CD14-positive monocyte (primary cell): Measurements from ENCODE around the gene NFKBIE. TPM values are rescaled to one million over a fixed set of nuclear protein-coding genes. Genes with fewer than 3 reads are reported as not detected.

Experiments used
- DNase-seq, 3 donors: peaks; one replicate each; pipeline ENCODE4 v3.0.0-alpha.2; 2011 to 2022
- H2AFZ ChIP-seq: 2 replicates; pipeline ENCODE4 v1.6.0; 2012; ENCODE audit warnings: mild to moderate bottlenecking, low read depth, low read length, inconsistent platforms; ENCODE audit not compliant: insufficient read depth, poor library complexity, severe bottlenecking
- H3K27ac ChIP-seq, 2 donors: 1 replicate in 1 of 2; 2 replicates in 1 of 2; pipeline ENCODE4 v1.5.1; 2012 to 2013; ENCODE audit warnings: low read length in 2 of 2, control low read depth in 1 of 2, inconsistent platforms in 1 of 2, low read depth in 1 of 2, mild to moderate bottlenecking in 1 of 2
- H3K27me3 ChIP-seq, 2 donors: one replicate each; pipeline versions ENCODE4 v1.6.0 to v1.6.1; 2011 to 2013; ENCODE audit warnings: low read length in 2 of 2; ENCODE audit not compliant: control insufficient read depth in 2 of 2, insufficient read depth in 2 of 2
- H3K36me3 ChIP-seq, 2 donors: replicated peaks in 1 of 2; 1 replicate in 1 of 2; 2 replicates in 1 of 2; pipeline versions ENCODE4 v1.5.1 to v1.6.1; 2012 to 2013; ENCODE audit warnings: low read length in 2 of 2, control low read depth in 1 of 2, inconsistent platforms in 1 of 2, mild to moderate bottlenecking in 1 of 2; ENCODE audit not compliant: insufficient read depth in 2 of 2, control insufficient read depth in 1 of 2
- H3K4me1 ChIP-seq, 2 donors: 1 replicate in 1 of 2; 2 replicates in 1 of 2; pipeline versions ENCODE4 v1.5.1 to v1.6.1; 2012 to 2013; ENCODE audit warnings: low read length in 2 of 2, control low read depth in 1 of 2, inconsistent platforms in 1 of 2, mild to moderate bottlenecking in 1 of 2, moderate library complexity in 1 of 2; ENCODE audit not compliant: insufficient read depth in 2 of 2, control insufficient read depth in 1 of 2
- H3K4me2 ChIP-seq: replicated peaks from 2 replicates; pipeline ENCODE3; 2012; ENCODE audit warnings: low read length, moderate library complexity, mild to moderate bottlenecking; ENCODE audit not compliant: poor library complexity, severe bottlenecking; ENCODE audit errors: extremely low read depth
- H3K4me3 ChIP-seq, 3 experiments: fragments of 200-600 bp in 1 of 3; sonication (generic) in 1 of 3; replicated peaks in 1 of 3; 1 replicate in 2 of 3; 2 replicates in 1 of 3; pipeline ENCODE4 v1.5.1; 2011 to 2013; ENCODE audit warnings: low read length in 3 of 3, mild to moderate bottlenecking in 3 of 3, control low read depth in 2 of 3, low read depth in 2 of 3, inconsistent platforms in 1 of 3, moderate library complexity in 1 of 3
- H3K79me2 ChIP-seq: 2 replicates; pipeline ENCODE4 v1.6.0; 2012; ENCODE audit warnings: mild to moderate bottlenecking, control low read depth, inconsistent platforms, low read length, moderate library complexity; ENCODE audit not compliant: insufficient read depth
- H3K9ac ChIP-seq: 2 replicates; pipeline ENCODE4 v1.6.0; 2017; ENCODE audit warnings: low read length, mild to moderate bottlenecking; ENCODE audit not compliant: insufficient read depth, poor library complexity, severe bottlenecking
- H3K9me3 ChIP-seq, 2 donors: replicated peaks in 1 of 2; 1 replicate in 1 of 2; 2 replicates in 1 of 2; pipeline versions ENCODE4 v1.5.1 to v1.6.1; 2012 to 2013; ENCODE audit warnings: low read length in 2 of 2, control low read depth in 1 of 2; ENCODE audit not compliant: control insufficient read depth in 1 of 2, insufficient read depth in 1 of 2
- H4K20me1 ChIP-seq: 2 replicates; pipeline ENCODE4 v1.6.0; 2012; ENCODE audit warnings: mild to moderate bottlenecking, low read length, control low read depth, moderate library complexity; ENCODE audit not compliant: insufficient read depth
- H3K27ac Mint-ChIP-seq, 7 donors: one replicate each; pipeline ENCODE4 v1.8.0; 2020; ENCODE audit warnings: mild to moderate bottlenecking in 7 of 7, mixed read lengths in 7 of 7, moderate library complexity in 6 of 7, inconsistent platforms in 2 of 7
- H3K27me3 Mint-ChIP-seq, 3 donors: one replicate each; pipeline ENCODE4 v1.8.0; 2021 to 2022; ENCODE audit warnings: low read depth in 3 of 3, mild to moderate bottlenecking in 3 of 3, mixed read lengths in 3 of 3, moderate library complexity in 3 of 3, inconsistent platforms in 1 of 3
- H3K36me3 Mint-ChIP-seq, 2 donors: one replicate each; pipeline ENCODE4 v1.8.0; 2020; ENCODE audit warnings: mixed read lengths in 2 of 2, inconsistent platforms in 1 of 2, mild to moderate bottlenecking in 1 of 2
- H3K4me1 Mint-ChIP-seq: one replicate; pipeline ENCODE4 v1.8.0; 2020; ENCODE audit warnings: mild to moderate bottlenecking, mixed read lengths
- H3K4me3 Mint-ChIP-seq, 2 donors: one replicate each; pipeline ENCODE4 v1.8.0; 2020; ENCODE audit warnings: mild to moderate bottlenecking in 2 of 2, mixed read lengths in 2 of 2, moderate library complexity in 1 of 2
- H3K9me3 Mint-ChIP-seq, 7 donors: one replicate each; pipeline ENCODE4 v1.8.0; 2020 to 2022; ENCODE audit warnings: mixed read lengths in 7 of 7, mild to moderate bottlenecking in 6 of 7, moderate library complexity in 6 of 7, inconsistent platforms in 2 of 7
- WGBS: methylation state at CpG from one replicate; pipeline ENCODE4 v1.1.5; 2013; ENCODE audit warnings: missing lambda C conversion rate; ENCODE audit not compliant: insufficient coverage; 5-methylcytosine and 5-hydroxymethylcytosine counted together
- intact Hi-C, 2 donors: fragments of 100-400 bp; cut with micrococcal nuclease; formaldehyde crosslinking; loops; one replicate each; pipeline versions ENCODE4 v1.15.0 to v1.15.1; 2023
- polyA plus RNA-seq, 3 donors: library from polyadenylated mRNA; depleted of rRNA in 1 of 3; unstranded in 2 of 3; stranded (reverse) in 1 of 3; fragments of 300-500 nt in 2 of 3; fragments of >200 nt in 1 of 3; fragmentation: Illumina TruSeq in 2 of 3; gene quantifications; 1 replicate in 2 of 3; 2 replicates in 1 of 3; pipeline ENCODE4 v1.2.3, GENCODE V29; 2012 to 2021
- TF ChIP-seq, protein P1 (sequence below): fragments of 200-600 bp; IDR thresholded peaks from one replicate; pipeline ENCODE4 v1.8.0; 2022; ENCODE audit warnings: antibody characterized with exemption, mild to moderate bottlenecking

NFKBIE gene
- polyA plus RNA-seq, 3 donors: 19.9 to 108 (median 23.2) TPM

DNA sequence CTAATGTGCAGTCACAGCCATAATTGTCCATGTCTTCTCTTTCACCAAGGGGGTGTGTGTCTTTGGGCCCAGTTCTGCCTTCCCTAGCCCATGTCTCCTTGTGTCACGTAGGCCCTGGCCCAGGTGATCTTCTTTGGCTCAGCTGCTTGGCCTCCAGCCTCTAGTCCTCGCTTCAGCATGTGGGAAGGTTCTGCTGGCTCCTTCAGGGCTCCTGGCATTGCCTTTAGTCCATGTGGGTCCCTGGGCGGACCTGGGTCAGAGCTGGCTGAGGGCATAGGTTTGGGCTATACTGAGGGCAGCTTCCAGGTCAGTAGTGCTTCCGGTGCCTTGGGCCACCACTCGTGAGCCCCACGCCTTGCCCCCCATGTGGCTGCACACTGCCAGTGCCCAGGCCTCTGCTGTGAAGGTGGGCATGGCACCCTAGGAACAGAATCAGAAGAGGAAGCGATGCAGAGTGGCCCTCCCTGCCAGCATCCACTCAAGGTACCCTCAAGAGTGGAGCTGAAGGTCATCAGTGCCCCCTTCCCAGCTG lies 35.0 kb upstream of the NFKBIE start:
- no peak overlapping the region for H3K27ac ChIP-seq
- no peak overlapping the region for H2AFZ ChIP-seq
- H4K20me1 ChIP-seq: no peaks in the 10 kb centered on the region
- DNase-seq: no peak
- Mint-ChIP-seq H3K4me3 (no peak overlapping the region), H3K36me3 (peaks cover 51 to 63% of the 10 kb centered on the region in 2 donors), H3K9me3 (peaks cover 0 to 8% (median 3%) of the 10 kb centered on the region in 7 donors), H3K27ac (no peak overlapping the region), H3K27me3 (peaks cover 31 to 40% (median 33%) of the 10 kb centered on the region in 3 donors), H3K4me1 (peaks cover 25% of the 10 kb centered on the region)
- H3K27me3 ChIP-seq: peaks cover 21 to 36% of the 10 kb centered on the region in 2 donors
- TF ChIP-seq, protein P1, sequence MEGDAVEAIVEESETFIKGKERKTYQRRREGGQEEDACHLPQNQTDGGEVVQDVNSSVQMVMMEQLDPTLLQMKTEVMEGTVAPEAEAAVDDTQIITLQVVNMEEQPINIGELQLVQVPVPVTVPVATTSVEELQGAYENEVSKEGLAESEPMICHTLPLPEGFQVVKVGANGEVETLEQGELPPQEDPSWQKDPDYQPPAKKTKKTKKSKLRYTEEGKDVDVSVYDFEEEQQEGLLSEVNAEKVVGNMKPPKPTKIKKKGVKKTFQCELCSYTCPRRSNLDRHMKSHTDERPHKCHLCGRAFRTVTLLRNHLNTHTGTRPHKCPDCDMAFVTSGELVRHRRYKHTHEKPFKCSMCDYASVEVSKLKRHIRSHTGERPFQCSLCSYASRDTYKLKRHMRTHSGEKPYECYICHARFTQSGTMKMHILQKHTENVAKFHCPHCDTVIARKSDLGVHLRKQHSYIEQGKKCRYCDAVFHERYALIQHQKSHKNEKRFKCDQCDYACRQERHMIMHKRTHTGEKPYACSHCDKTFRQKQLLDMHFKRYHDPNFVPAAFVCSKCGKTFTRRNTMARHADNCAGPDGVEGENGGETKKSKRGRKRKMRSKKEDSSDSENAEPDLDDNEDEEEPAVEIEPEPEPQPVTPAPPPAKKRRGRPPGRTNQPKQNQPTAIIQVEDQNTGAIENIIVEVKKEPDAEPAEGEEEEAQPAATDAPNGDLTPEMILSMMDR: no peak
- H3K36me3 ChIP-seq: peaks cover 50 to 57% of the 10 kb centered on the region in 2 donors
- H3K9ac ChIP-seq: no peak overlapping the region
- no peaks in the 10 kb centered on the region for H3K79me2 ChIP-seq
- intact Hi-C loops: no loop called here
- H3K9me3 ChIP-seq: peaks cover 0 to 5% of the 10 kb centered on the region in 2 donors
- peaks cover 9 to 15% of the 10 kb centered on the region in 2 donors for H3K4me1 ChIP-seq
- no peak overlapping the region for H3K4me2 ChIP-seq
- WGBS: 82% methylated on average over 6 of the region's 7 CpGs
- no peak overlapping the region for H3K4me3 ChIP-seq

DNA sequence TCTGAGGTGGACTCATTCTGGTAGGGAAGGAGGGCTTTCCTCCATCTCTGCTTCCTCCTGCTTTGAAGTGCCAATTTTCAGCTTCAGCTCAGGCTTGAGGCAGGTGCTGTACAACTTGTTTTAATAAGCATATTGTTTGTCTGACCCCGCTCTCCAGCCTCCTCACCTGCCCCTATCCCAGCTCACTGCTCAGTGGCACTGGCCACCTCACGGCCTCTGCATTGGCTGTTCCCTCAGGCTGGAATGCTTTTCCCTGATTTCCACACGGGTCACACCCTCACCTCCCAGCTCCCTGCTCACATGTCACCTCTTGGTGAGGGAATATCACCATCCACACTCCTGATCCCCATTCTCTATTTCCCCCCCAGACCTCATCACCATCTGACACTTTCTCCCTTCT lies 33.5 kb upstream of the NFKBIE start:
- Histone ChIP-seq H3K27me3 (peaks cover 23 to 43% of the 10 kb centered on the region in 2 donors), H3K79me2 (no peaks in the 10 kb centered on the region), H3K4me1 (peaks cover 9 to 15% of the 10 kb centered on the region in 2 donors), H3K27ac (no peak overlapping the region), H3K36me3 (peaks cover 36 to 42% of the 10 kb centered on the region in 2 donors), H3K4me2 (no peak overlapping the region), H4K20me1 (no peaks in the 10 kb centered on the region), H2AFZ (no peak overlapping the region), H3K9me3 (peaks cover 0 to 5% of the 10 kb centered on the region in 2 donors), H3K4me3 (no peak overlapping the region), H3K9ac (no peak overlapping the region)
- TF ChIP-seq, protein P1: no peak
- Mint-ChIP-seq H3K27me3 (peaks cover 41 to 52% (median 43%) of the 10 kb centered on the region in 3 donors), H3K27ac (no peak overlapping the region), H3K9me3 (peaks cover 0 to 8% (median 3%) of the 10 kb centered on the region in 7 donors), H3K4me3 (peak overlapping the region in 1 of 2 donors; percentile 28), H3K36me3 (peaks cover 47 to 49% of the 10 kb centered on the region in 2 donors), H3K4me1 (peaks cover 25% of the 10 kb centered on the region)
- WGBS: 97% methylated on average over 3 of the region's 3 CpGs
- intact Hi-C loops: no loop called here
- DNase-seq: no peak
